GM12878 (cell line): ENCODE results near the gene TFCP2L1. TPM values are rescaled to one million over a fixed set of nuclear protein-coding genes. Genes with fewer than 3 reads are reported as not detected.

Experiments
- ATAC-seq: fragments of 200-7000 bp; cut with Tn5 transposase; 3 replicates; pipeline ENCODE4 v1.9.1; 2020; ENCODE audit warnings: mild to moderate bottlenecking, moderate library complexity
- BruUV-seq: library from RNA; stranded (reverse); fragments of 400-500 nt; replicated peaks from 2 replicates; lab custom pipeline; 2021; lab: Mats Ljungman, UMichigan
- CTCF ChIA-PET: fragments of 300-600 bp; sonication (Branson Sonifier 250); formaldehyde crosslinking; extraction: SDS; loops from one replicate; lab custom pipeline; 2021; ENCODE audit warnings: inconsistent platforms; lab: Yijun Ruan, JAX
- POLR2A ChIA-PET: fragments of 350-600 bp; formaldehyde crosslinking; extraction: SDS; loops from one replicate; lab custom pipeline; 2021; ENCODE audit warnings: inconsistent platforms; lab: Charles Lee
- RAD21 ChIA-PET: fragments of 300-600 bp; sonication (Branson Sonifier 250); formaldehyde crosslinking; loops from one replicate; lab custom pipeline; 2023; ENCODE audit warnings: antibody characterized with exemption; ENCODE audit not compliant: unreplicated experiment; lab: Charles Lee
- SMC1A ChIA-PET: fragments of 300-600 bp; sonication (Branson Sonifier 250); formaldehyde crosslinking; loops from one replicate; lab custom pipeline; 2023; ENCODE audit not compliant: unreplicated experiment, uncharacterized antibody; lab: Charles Lee
- DNase-seq: peaks from one replicate; pipeline ENCODE4 v3.0.0-alpha.2; 2011; ENCODE audit warnings: low read depth, low spot score
- FAIRE-seq: peaks from 3 replicates; lab custom pipeline; 2011; peaks lifted over from hg19 to GRCh38; lab: Jason Lieb, UNC
- H2AFZ ChIP-seq: 2 replicates; pipeline ENCODE4 v1.6.0; 2011; ENCODE audit warnings: low read depth, low read length, control low read depth; ENCODE audit not compliant: control insufficient read depth
- H3K27ac ChIP-seq: 2 replicates; pipeline ENCODE4 v1.5.1; 2011; ENCODE audit warnings: control low read depth; ENCODE audit not compliant: control insufficient read depth, insufficient read depth
- H3K27me3 ChIP-seq, 2 experiments: replicated peaks in 1 of 2; 2 replicates each; pipeline versions ENCODE4 v1.6.0 to v1.6.1; 2011; ENCODE audit warnings: low read length in 1 of 2; ENCODE audit not compliant: control insufficient read depth in 2 of 2, insufficient read depth in 2 of 2
- H3K36me3 ChIP-seq, 2 experiments: 2 replicates each; pipeline ENCODE4 v1.5.1; 2011; ENCODE audit warnings: low read length in 1 of 2; ENCODE audit not compliant: control insufficient read depth in 2 of 2, insufficient read depth in 2 of 2
- H3K4me1 ChIP-seq: 2 replicates; pipeline ENCODE4 v1.6.1; 2011; ENCODE audit warnings: mild to moderate bottlenecking, low read length, moderate library complexity, mixed read lengths; ENCODE audit not compliant: control insufficient read depth, insufficient read depth
- H3K4me2 ChIP-seq: 2 replicates; pipeline ENCODE4 v1.6.0; 2011; ENCODE audit warnings: control low read depth; ENCODE audit not compliant: control insufficient read depth, insufficient read depth
- H3K4me3 ChIP-seq: fragments of 200-600 bp; sonication (generic); 2 replicates; pipeline ENCODE4 v1.5.1; 2016
- H3K79me2 ChIP-seq: 2 replicates; pipeline ENCODE4 v1.6.0; 2011; ENCODE audit warnings: low read length; ENCODE audit not compliant: control insufficient read depth, insufficient read depth
- H3K9ac ChIP-seq: 2 replicates; pipeline ENCODE4 v1.8.0; 2011; ENCODE audit warnings: low read length, control low read depth, mixed read lengths; ENCODE audit not compliant: control insufficient read depth, insufficient read depth
- H3K9me3 ChIP-seq: replicated peaks from 3 replicates; pipeline ENCODE4 v1.5.1; 2011; ENCODE audit warnings: mild to moderate bottlenecking, low read length; ENCODE audit not compliant: control insufficient read depth, insufficient read depth
- H4K20me1 ChIP-seq: 2 replicates; pipeline ENCODE4 v1.6.0; 2011; ENCODE audit not compliant: control insufficient read depth, insufficient read depth
- BRCA1 ChIP-seq: IDR thresholded peaks from 2 replicates; pipeline ENCODE4 v1.6.1; 2011; ENCODE audit warnings: low read depth, low read length, improper control_type of control experiment
- HSF1 ChIP-seq: fragments of 150-350 bp; IDR thresholded peaks from 2 replicates; pipeline ENCODE4 v1.6.1; 2014; ENCODE audit warnings: mild to moderate bottlenecking, low read depth, low read length
- IRF3 ChIP-seq: fragments of 450-650 bp; IDR thresholded peaks from 2 replicates; pipeline ENCODE4 v1.6.1; 2014; ENCODE audit warnings: mild to moderate bottlenecking
- KLF5 ChIP-seq: fragments of 450-650 bp; IDR thresholded peaks from 2 replicates; pipeline ENCODE4 v1.6.1; 2014; ENCODE audit warnings: mild to moderate bottlenecking; ENCODE audit not compliant: partially characterized antibody
- POU2F2 ChIP-seq: IDR thresholded peaks from 3 replicates; pipeline ENCODE4 v1.6.1; 2011; ENCODE audit warnings: low read depth, mild to moderate bottlenecking, low read length, borderline replicate concordance
- ZNF207 ChIP-seq: fragments of 450-650 bp; IDR thresholded peaks from 2 replicates; pipeline ENCODE4 v1.6.1; 2014; ENCODE audit warnings: antibody characterized with exemption, mild to moderate bottlenecking, borderline replicate concordance
- ZNF592 ChIP-seq: fragments of 450-650 bp; IDR thresholded peaks from 2 replicates; pipeline ENCODE4 v1.6.1; 2017; ENCODE audit warnings: mild to moderate bottlenecking, moderate library complexity
- WGBS: methylation state at CpG from one replicate; pipeline ENCODE4 v1.1.6; 2016; ENCODE audit warnings: low lambda C conversion rate; ENCODE audit not compliant: insufficient replicate concordance, insufficient coverage; ENCODE audit errors: missing lambda C conversion rate; 5-methylcytosine and 5-hydroxymethylcytosine counted together
- in situ Hi-C: fragments of 300-500 bp; cut with MboI; formaldehyde crosslinking; loops from 9 replicates; pipeline ENCODE4 v1.14.3; 2018; ENCODE audit warnings: mixed read lengths
- intact Hi-C: fragments of 100-400 bp; cut with micrococcal nuclease; formaldehyde crosslinking; loops from one replicate; pipeline ENCODE4 v1.14.2; 2022; ENCODE audit not compliant: unreplicated experiment
- polyA plus RNA-seq, 11 experiments: library from polyadenylated mRNA; depleted of rRNA in 4 of 11; unstranded in 6 of 11; stranded (reverse) in 5 of 11; fragments of >200 nt; fragmentation: Nextera tagmentation in 4 of 11; fragmentation: Illumina TruSeq in 1 of 11; extraction: Ambion mirVana in 4 of 11; extraction: Trizol in 1 of 11; gene quantifications; 1 replicate in 1 of 11; 2 replicates in 10 of 11; pipeline versions ENCODE4 v1.2.1 to v1.2.3, GENCODE V29; 2011 to 2016; ENCODE audit warnings: inconsistent platforms in 2 of 11, missing spikeins in 2 of 11, low read depth in 1 of 11
- total RNA-seq, 4 experiments: library from RNA; depleted of rRNA in 3 of 4; stranded (reverse); fragments of >200 nt in 3 of 4; fragmentation: Illumina TruSeq in 1 of 4; extraction: Trizol in 1 of 4; gene quantifications; 2 replicates each; pipeline versions ENCODE4 v1.2.1 to v1.2.3, GENCODE V29; 2013 to 2021

TFCP2L1 gene
- total and polyA plus RNA-seq, 10 of the 15 experiments (the other 5 are each of a cell fraction or from before 2014, with no cell fraction given): 0.02 to 0.21 (median 0.09) TPM; not detected in 1

- Histone ChIP-seq H3K27ac (no peak overlapping the region), H3K4me1 (no peaks in the 10 kb centered on the region), H3K4me3 (no peak overlapping the region), H3K36me3 (no peaks in the 10 kb centered on the region), H3K9ac (no peak overlapping the region), H3K79me2 (no peaks in the 10 kb centered on the region), H3K27me3 (peaks cover 0 to 1% of the 10 kb centered on the region in 2 experiments; a peak in 2 of 4 replicates), H3K4me2 (no peak overlapping the region), H2AFZ (no peak overlapping the region), H3K9me3 (no peaks in the 10 kb centered on the region), H4K20me1 (no peaks in the 10 kb centered on the region)
- ATAC-seq: no peak
- ChIA-PET CTCF (no interaction called here), RAD21 (no interaction called here), SMC1A (no interaction called here), POLR2A (no interaction called here)
- WGBS: 45% methylated on average over 24 of the region's 25 CpGs
- intact Hi-C loops: no loop called here
- BruUV-seq: no TSS peak
- TF ChIP-seq HSF1: no peak
- no peak for FAIRE-seq
- DNase-seq: no peak
- in situ Hi-C loops: no loop called here
Measured at GRCh38 chr2:121191191-121192170, 93.5 kb downstream of the TFCP2L1 start.

GRCh38 chr2:121189661-121190381, 95.2 kb downstream of the TFCP2L1 start:
- intact Hi-C loops: no loop called here
- no peaks in the 10 kb centered on the region for H3K9me3 ChIP-seq
- in situ Hi-C loops: no loop called here
- H3K9ac ChIP-seq: no peak overlapping the region
- ChIA-PET SMC1A (no interaction called here), POLR2A (no interaction called here), RAD21 (no interaction called here), CTCF (no interaction called here)
- H3K4me1 ChIP-seq: no peaks in the 10 kb centered on the region
- H4K20me1 ChIP-seq: no peaks in the 10 kb centered on the region
- H2AFZ ChIP-seq: no peak overlapping the region
- no peak overlapping the region for H3K27ac ChIP-seq
- H3K79me2 ChIP-seq: no peaks in the 10 kb centered on the region
- 17% methylated on average over 7 of the region's 7 CpGs for WGBS
- no peak for DNase-seq
- no TSS peak for BruUV-seq
- no peaks in the 10 kb centered on the region for H3K27me3 ChIP-seq
- FAIRE-seq: no peak
- H3K4me3 ChIP-seq: no peak overlapping the region
- no peak overlapping the region for H3K4me2 ChIP-seq
- no peaks in the 10 kb centered on the region for H3K36me3 ChIP-seq
- no peak for ATAC-seq
- no peak for TF ChIP-seq ZNF207
- no peak for TF ChIP-seq BRCA1
- TF ChIP-seq KLF5: no peak
- no peak for TF ChIP-seq POU2F2
- TF ChIP-seq IRF3: no peak
- TF ChIP-seq ZNF592: no peak
